HepG2 (cell line): ENCODE results near the gene MAPK8. TPM values are rescaled to one million over a fixed set of nuclear protein-coding genes. Genes with fewer than 3 reads are reported as not detected.

Experiments
- ATAC-seq: fragments of 200-7000 bp; cut with Tn5 transposase; 3 replicates; pipeline ENCODE4 v1.9.1; 2020; ENCODE audit warnings: mild to moderate bottlenecking, moderate library complexity
- BruUV-seq: library from RNA; stranded (reverse); fragments of 400-500 nt; replicated peaks from 2 replicates; lab custom pipeline; 2021; lab: Mats Ljungman, UMichigan
- CTCF ChIA-PET: fragments of 300-600 bp; formaldehyde crosslinking; extraction: SDS; loops from one replicate; lab custom pipeline; 2021; ENCODE audit warnings: low total read pairs, inconsistent platforms, low intra/inter-chr PET ratio; lab: Yijun Ruan, JAX
- POLR2A ChIA-PET: fragments of 350-600 bp; sonication (Branson Sonifier 250); formaldehyde crosslinking; loops from one replicate; lab custom pipeline; 2020; ENCODE audit warnings: antibody characterized with exemption, inconsistent platforms; lab: Yijun Ruan, JAX
- DNase-seq: peaks from one replicate; pipeline ENCODE4 v3.0.0-alpha.2; 2015; ENCODE audit warnings: low spot score
- FAIRE-seq: peaks from 3 replicates; lab custom pipeline; 2011; peaks lifted over from hg19 to GRCh38; lab: Jason Lieb, UNC
- H2AFZ ChIP-seq: one replicate; pipeline ENCODE4 v1.6.1; 2011; ENCODE audit warnings: low read length, inconsistent platforms
- H3K27ac ChIP-seq: fragments of 300-600 bp; 3 replicates; pipeline ENCODE4 v1.8.0; 2011; ENCODE audit warnings: mixed run types, mild to moderate bottlenecking, mixed read lengths, low read length, inconsistent platforms; ENCODE audit not compliant: insufficient read depth; ENCODE audit errors: extremely low read length
- H3K27me3 ChIP-seq, 2 experiments: fragments of 200-600 bp in 1 of 2; 2 replicates in 1 of 2; 3 replicates in 1 of 2; pipeline versions ENCODE4 v1.6.0 to v1.8.0; 2011; ENCODE audit warnings: low read length in 2 of 2, mild to moderate bottlenecking in 2 of 2, moderate library complexity in 2 of 2, inconsistent platforms in 1 of 2; ENCODE audit not compliant: insufficient read depth in 2 of 2, control insufficient read depth in 1 of 2
- H3K36me3 ChIP-seq, 2 experiments: fragments of 200-600 bp in 1 of 2; replicated peaks in 1 of 2; 2 replicates in 1 of 2; 3 replicates in 1 of 2; pipeline versions ENCODE4 v1.5.1 to v1.8.0; 2011; ENCODE audit warnings: low read length in 2 of 2, inconsistent platforms in 1 of 2; ENCODE audit not compliant: insufficient read depth in 2 of 2, control insufficient read depth in 1 of 2
- H3K4me1 ChIP-seq: 2 replicates; pipeline ENCODE4 v1.5.1; 2012; ENCODE audit warnings: low read length, inconsistent platforms; ENCODE audit not compliant: insufficient read depth
- H3K4me2 ChIP-seq: 2 replicates; pipeline ENCODE4 v1.6.0; 2011; ENCODE audit warnings: low read depth, low read length, inconsistent platforms
- H3K4me3 ChIP-seq, 3 experiments: fragments of 200-600 bp in 1 of 3; sonication (generic), shearing (Covaris generic) in 1 of 3; replicated peaks in 1 of 3; 2 replicates each; pipeline ENCODE4 v1.5.1; 2011 to 2016; ENCODE audit warnings: low read length in 3 of 3, inconsistent platforms in 2 of 3, low read depth in 2 of 3, mild to moderate bottlenecking in 2 of 3, control low read depth in 1 of 3, mixed read lengths in 1 of 3; ENCODE audit not compliant: insufficient read depth in 1 of 3
- H3K79me2 ChIP-seq: one replicate; pipeline ENCODE4 v1.6.1; 2011; ENCODE audit warnings: low read length, inconsistent platforms; ENCODE audit not compliant: insufficient read depth
- H3K9ac ChIP-seq: 2 replicates; pipeline ENCODE4 v1.6.0; 2011; ENCODE audit warnings: mild to moderate bottlenecking, low read depth, low read length, inconsistent platforms; ENCODE audit not compliant: insufficient read depth
- H3K9me3 ChIP-seq: 2 replicates; pipeline ENCODE4 v1.5.1; 2012; ENCODE audit warnings: mild to moderate bottlenecking, low read length
- H4K20me1 ChIP-seq: 2 replicates; pipeline ENCODE4 v1.6.0; 2011; ENCODE audit warnings: inconsistent platforms, mild to moderate bottlenecking, low read length, moderate library complexity; ENCODE audit not compliant: insufficient read depth
- CBX2 ChIP-seq, 2 experiments: fragments of 200-600 bp in 1 of 2; sonication (generic); formaldehyde crosslinking in 1 of 2; IDR thresholded peaks; 2 replicates each; pipeline versions ENCODE4 v1.7.0 to v1.8.1; 2018 to 2022; ENCODE audit warnings: low read depth in 2 of 2, low read length in 1 of 2, mild to moderate bottlenecking in 1 of 2, missing genetic modification reagents in 1 of 2
- GABPA ChIP-seq, 2 experiments: IDR thresholded peaks; 2 replicates each; pipeline ENCODE4 v1.6.1; 2011 to 2016; ENCODE audit warnings: low read depth in 2 of 2, low read length in 1 of 2, missing biosample characterization in 1 of 2, missing genetic modification characterization in 1 of 2
- GZF1 ChIP-seq: sonication (generic); formaldehyde crosslinking; IDR thresholded peaks from 2 replicates; pipeline ENCODE4 v1.5.1; 2020; ENCODE audit warnings: mild to moderate bottlenecking, missing genetic modification reagents
- HDAC1 ChIP-seq: sonication (generic); formaldehyde crosslinking; IDR thresholded peaks from 2 replicates; pipeline ENCODE4 v1.5.1; 2020; ENCODE audit warnings: mild to moderate bottlenecking, missing genetic modification reagents
- HIVEP1 ChIP-seq: sonication (generic); formaldehyde crosslinking; IDR thresholded peaks from 2 replicates; pipeline ENCODE4 v1.4.0; 2020; ENCODE audit warnings: mild to moderate bottlenecking, missing genetic modification reagents
- KDM3A ChIP-seq: IDR thresholded peaks from 2 replicates; pipeline ENCODE4 v1.6.1; 2018; ENCODE audit warnings: low read depth, missing compliant biosample characterization
- KDM6A ChIP-seq: IDR thresholded peaks from 2 replicates; pipeline ENCODE4 v1.6.1; 2016; ENCODE audit warnings: low read depth
- SMC3 ChIP-seq: IDR thresholded peaks from 2 replicates; pipeline ENCODE4 v1.6.1; 2011; ENCODE audit warnings: low read length, improper control_type of control experiment
- SNAI1 ChIP-seq: sonication (generic); formaldehyde crosslinking; IDR thresholded peaks from 2 replicates; pipeline ENCODE4 v1.5.0; 2020; ENCODE audit warnings: mild to moderate bottlenecking, missing genetic modification reagents, borderline replicate concordance
- SPEN ChIP-seq: sonication (generic); formaldehyde crosslinking; IDR thresholded peaks from 2 replicates; pipeline ENCODE4 v1.5.1; 2020; ENCODE audit warnings: low read depth, mild to moderate bottlenecking, missing genetic modification reagents
- SRY ChIP-seq: sonication (generic); formaldehyde crosslinking; IDR thresholded peaks from 2 replicates; pipeline ENCODE4 v1.8.0; 2022; ENCODE audit warnings: mild to moderate bottlenecking, missing genetic modification reagents
- ZNF343 ChIP-seq: sonication (generic); formaldehyde crosslinking; IDR thresholded peaks from 2 replicates; pipeline ENCODE4 v1.4.0; 2020; ENCODE audit warnings: mild to moderate bottlenecking, missing genetic modification reagents
- ZNF446 ChIP-seq: sonication (generic); formaldehyde crosslinking; IDR thresholded peaks from 2 replicates; pipeline ENCODE4 v1.5.0; 2020; ENCODE audit warnings: mild to moderate bottlenecking, missing genetic modification reagents
- ZSCAN30 ChIP-seq: sonication (generic); formaldehyde crosslinking; IDR thresholded peaks from 2 replicates; pipeline ENCODE4 v1.5.0; 2020; ENCODE audit warnings: mild to moderate bottlenecking, missing genetic modification reagents
- WGBS: methylation state at CpG from one replicate; pipeline ENCODE4 v1.1.6; 2017; ENCODE audit warnings: low lambda C conversion rate; 5-methylcytosine and 5-hydroxymethylcytosine counted together
- in situ Hi-C: cut with HindIII; loops from 2 replicates; pipeline ENCODE4 v1.10.0; 2017; ENCODE audit warnings: low pct_unique_long_range_greater_than_20kb; ENCODE audit not compliant: extremely low pct_ligation_motif_present
- intact Hi-C: fragments of 100-400 bp; cut with micrococcal nuclease; formaldehyde crosslinking; loops from one replicate; pipeline ENCODE4 v1.10.0; 2022; ENCODE audit not compliant: unreplicated experiment
- polyA plus RNA-seq, 8 experiments: library from polyadenylated mRNA; depleted of rRNA in 3 of 8; stranded (reverse) in 7 of 8; unstranded in 1 of 8; fragments of >200 nt; fragmentation: Illumina TruSeq in 4 of 8; extraction: Trizol in 4 of 8; gene quantifications; 2 replicates each; pipeline versions ENCODE4 v1.2.1 to v1.2.3, GENCODE V29; 2011 to 2016; ENCODE audit warnings: low read depth in 4 of 8, missing spikeins in 1 of 8, mixed read lengths in 1 of 8; ENCODE audit not compliant: insufficient read depth in 1 of 8
- total RNA-seq, 5 experiments: library from RNA; depleted of rRNA; stranded (reverse); fragments of >200 nt; fragmentation: Illumina TruSeq; extraction: Trizol; gene quantifications; 2 replicates each; pipeline ENCODE4 v1.2.3, GENCODE V29; 2016; ENCODE audit warnings: low read depth in 1 of 5
- TF ChIP-seq, protein P1 (sequence below): sonication (generic); formaldehyde crosslinking; IDR thresholded peaks from 2 replicates; pipeline ENCODE4 v1.8.0; 2022; ENCODE audit warnings: missing genetic modification reagents, mild to moderate bottlenecking, borderline replicate concordance
- TF ChIP-seq, protein P2 (sequence below): sonication (generic); formaldehyde crosslinking; IDR thresholded peaks from 2 replicates; pipeline ENCODE4 v1.4.0; 2020; ENCODE audit warnings: mild to moderate bottlenecking, missing genetic modification reagents
- TF ChIP-seq, protein P3 (sequence below): sonication (generic); formaldehyde crosslinking; IDR thresholded peaks from 2 replicates; pipeline ENCODE4 v1.4.0; 2020; ENCODE audit warnings: missing genetic modification reagents
- TF ChIP-seq, protein P4 (sequence below): sonication (generic); formaldehyde crosslinking; IDR thresholded peaks from 2 replicates; pipeline ENCODE4 v1.4.0; 2020; ENCODE audit warnings: mild to moderate bottlenecking, low read depth, missing genetic modification reagents
- TF ChIP-seq, protein P5 (sequence below): sonication (generic); formaldehyde crosslinking; IDR thresholded peaks from 2 replicates; pipeline ENCODE4 v1.4.0; 2020; ENCODE audit warnings: mild to moderate bottlenecking, missing genetic modification reagents

MAPK8 gene
- total and polyA plus RNA-seq, 2 of the 13 experiments (the other 11 are each of a cell fraction or from before 2014, with no cell fraction given): 41.6 to 47.3 TPM

DNA sequence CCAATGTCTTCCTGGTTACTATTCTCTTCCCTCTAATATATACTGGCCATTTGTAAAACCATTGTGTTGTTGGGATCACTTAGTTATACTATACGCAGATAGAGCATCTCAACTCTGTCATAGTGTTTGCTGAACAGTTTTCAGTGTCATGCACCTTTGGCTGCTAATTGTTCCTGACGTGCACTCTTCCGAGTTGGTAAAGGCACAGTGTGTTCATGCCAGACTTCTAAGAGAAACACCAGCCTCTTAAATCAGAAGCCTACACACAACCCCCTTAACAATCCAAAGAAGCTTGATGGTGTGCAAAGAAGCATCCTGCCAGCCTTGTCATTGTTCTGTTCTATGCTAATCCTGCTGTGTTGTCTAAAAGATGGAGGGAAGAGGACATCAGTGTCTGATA, 131.1 kb downstream of the MAPK8 start (continued):
- TF ChIP-seq SRY (CRISPR knock-in tag): no peak
- TF ChIP-seq HDAC1: no peak
- no peak for TF ChIP-seq SNAI1
- TF ChIP-seq SPEN (CRISPR knock-in tag): no peak
- TF ChIP-seq GABPA (IDR thresholded peaks at IDR 0.05; ENCODE audit: low read depth, low read length): no peak
- TF ChIP-seq GABPA (CRISPR knock-in tag; IDR thresholded peaks at IDR 0.05; ENCODE audit: low read depth): no peak

DNA sequence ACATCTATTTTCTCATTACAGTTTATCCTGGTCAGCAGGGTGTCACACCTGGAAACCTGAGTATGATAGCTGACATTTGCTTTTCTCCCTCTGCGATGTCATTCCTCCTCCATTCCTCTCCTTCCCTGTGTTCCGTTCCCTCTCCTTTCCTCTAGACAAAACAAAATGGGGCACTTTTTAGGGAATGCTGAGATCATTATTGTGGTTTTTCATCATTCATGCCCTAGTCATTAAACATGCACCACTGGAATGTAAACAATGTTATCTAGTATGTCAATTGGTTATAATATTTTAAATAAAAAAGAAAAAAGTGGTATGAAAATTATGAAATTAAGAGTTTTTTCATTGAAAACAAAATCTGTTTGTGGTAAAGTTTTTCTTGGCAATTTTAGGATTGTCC, 132.6 kb downstream of the MAPK8 start:
- ChIA-PET POLR2A (no interaction called here), CTCF (no interaction called here)
- H4K20me1 ChIP-seq: no peaks in the 10 kb centered on the region
- no peaks in the 10 kb centered on the region for H3K27me3 ChIP-seq
- FAIRE-seq (no peak), DNase-seq (no peak), ATAC-seq (no peak)
- H3K9ac ChIP-seq: no peak overlapping the region
- H2AFZ ChIP-seq: no peak overlapping the region
- peaks cover 19% of the 10 kb centered on the region for H3K4me1 ChIP-seq
- intact Hi-C loops: no loop called here
- 97% methylated on average over 2 of the region's 2 CpGs for WGBS
- H3K36me3 ChIP-seq: no peaks in the 10 kb centered on the region; a peak in 1 of 5 replicates
- no peaks in the 10 kb centered on the region for H3K79me2 ChIP-seq
- BruUV-seq: no TSS peak
- no peak overlapping the region for H3K4me3 ChIP-seq
- H3K27ac ChIP-seq: no peak overlapping the region
- in situ Hi-C loops: no loop called here
- no peaks in the 10 kb centered on the region for H3K9me3 ChIP-seq
- no peak overlapping the region for H3K4me2 ChIP-seq
- TF ChIP-seq KDM6A (no peak), SMC3 (no peak), HIVEP1 (CRISPR knock-in tag) (no peak), ZNF343 (CRISPR knock-in tag) (no peak), ZNF446 (CRISPR knock-in tag) (no peak), KDM3A (CRISPR knock-in tag) (no peak), ZSCAN30 (CRISPR knock-in tag) (no peak), GZF1 (CRISPR knock-in tag) (no peak), CBX2 (IDR thresholded peaks at IDR 0.05; ENCODE audit: low read depth, low read length) (no peak), CBX2 (CRISPR knock-in tag; IDR thresholded peaks at IDR 0.05; ENCODE audit: low read depth) (no peak)
- TF ChIP-seq, protein P1, sequence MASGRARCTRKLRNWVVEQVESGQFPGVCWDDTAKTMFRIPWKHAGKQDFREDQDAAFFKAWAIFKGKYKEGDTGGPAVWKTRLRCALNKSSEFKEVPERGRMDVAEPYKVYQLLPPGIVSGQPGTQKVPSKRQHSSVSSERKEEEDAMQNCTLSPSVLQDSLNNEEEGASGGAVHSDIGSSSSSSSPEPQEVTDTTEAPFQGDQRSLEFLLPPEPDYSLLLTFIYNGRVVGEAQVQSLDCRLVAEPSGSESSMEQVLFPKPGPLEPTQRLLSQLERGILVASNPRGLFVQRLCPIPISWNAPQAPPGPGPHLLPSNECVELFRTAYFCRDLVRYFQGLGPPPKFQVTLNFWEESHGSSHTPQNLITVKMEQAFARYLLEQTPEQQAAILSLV (CRISPR knock-in tag): no peak
- TF ChIP-seq, protein P2, sequence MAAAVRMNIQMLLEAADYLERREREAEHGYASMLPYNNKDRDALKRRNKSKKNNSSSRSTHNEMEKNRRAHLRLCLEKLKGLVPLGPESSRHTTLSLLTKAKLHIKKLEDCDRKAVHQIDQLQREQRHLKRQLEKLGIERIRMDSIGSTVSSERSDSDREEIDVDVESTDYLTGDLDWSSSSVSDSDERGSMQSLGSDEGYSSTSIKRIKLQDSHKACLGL (CRISPR knock-in tag): no peak
- TF ChIP-seq, protein P3, sequence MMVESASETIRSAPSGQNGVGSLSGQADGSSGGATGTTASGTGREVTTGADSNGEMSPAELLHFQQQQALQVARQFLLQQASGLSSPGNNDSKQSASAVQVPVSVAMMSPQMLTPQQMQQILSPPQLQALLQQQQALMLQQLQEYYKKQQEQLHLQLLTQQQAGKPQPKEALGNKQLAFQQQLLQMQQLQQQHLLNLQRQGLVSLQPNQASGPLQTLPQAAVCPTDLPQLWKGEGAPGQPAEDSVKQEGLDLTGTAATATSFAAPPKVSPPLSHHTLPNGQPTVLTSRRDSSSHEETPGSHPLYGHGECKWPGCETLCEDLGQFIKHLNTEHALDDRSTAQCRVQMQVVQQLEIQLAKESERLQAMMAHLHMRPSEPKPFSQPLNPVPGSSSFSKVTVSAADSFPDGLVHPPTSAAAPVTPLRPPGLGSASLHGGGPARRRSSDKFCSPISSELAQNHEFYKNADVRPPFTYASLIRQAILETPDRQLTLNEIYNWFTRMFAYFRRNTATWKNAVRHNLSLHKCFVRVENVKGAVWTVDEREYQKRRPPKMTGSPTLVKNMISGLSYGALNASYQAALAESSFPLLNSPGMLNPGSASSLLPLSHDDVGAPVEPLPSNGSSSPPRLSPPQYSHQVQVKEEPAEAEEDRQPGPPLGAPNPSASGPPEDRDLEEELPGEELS: no peak
- TF ChIP-seq, protein P4, sequence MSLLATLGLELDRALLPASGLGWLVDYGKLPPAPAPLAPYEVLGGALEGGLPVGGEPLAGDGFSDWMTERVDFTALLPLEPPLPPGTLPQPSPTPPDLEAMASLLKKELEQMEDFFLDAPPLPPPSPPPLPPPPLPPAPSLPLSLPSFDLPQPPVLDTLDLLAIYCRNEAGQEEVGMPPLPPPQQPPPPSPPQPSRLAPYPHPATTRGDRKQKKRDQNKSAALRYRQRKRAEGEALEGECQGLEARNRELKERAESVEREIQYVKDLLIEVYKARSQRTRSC (CRISPR knock-in tag): no peak
- TF ChIP-seq, protein P5, sequence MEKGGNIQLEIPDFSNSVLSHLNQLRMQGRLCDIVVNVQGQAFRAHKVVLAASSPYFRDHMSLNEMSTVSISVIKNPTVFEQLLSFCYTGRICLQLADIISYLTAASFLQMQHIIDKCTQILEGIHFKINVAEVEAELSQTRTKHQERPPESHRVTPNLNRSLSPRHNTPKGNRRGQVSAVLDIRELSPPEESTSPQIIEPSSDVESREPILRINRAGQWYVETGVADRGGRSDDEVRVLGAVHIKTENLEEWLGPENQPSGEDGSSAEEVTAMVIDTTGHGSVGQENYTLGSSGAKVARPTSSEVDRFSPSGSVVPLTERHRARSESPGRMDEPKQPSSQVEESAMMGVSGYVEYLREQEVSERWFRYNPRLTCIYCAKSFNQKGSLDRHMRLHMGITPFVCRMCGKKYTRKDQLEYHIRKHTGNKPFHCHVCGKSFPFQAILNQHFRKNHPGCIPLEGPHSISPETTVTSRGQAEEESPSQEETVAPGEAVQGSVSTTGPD (CRISPR knock-in tag): no peak
